Measurements from ENCODE around the gene SLC35A3.

GRCh38 chr1:99955375-99955774, 14.4 kb upstream of the SLC35A3 start:
- TF ChIP-seq CTCF (IDR thresholded peaks at IDR 0.05) (no peak), POLR2A (IDR thresholded peaks at IDR 0.05) (no peak)
